GM12875 (cell line): Measurements from ENCODE around the gene TLR3.

ENCODE experiments used
- H3K4me3 ChIP-seq: one replicate; pipeline ENCODE4 v1.5.1; 2011; ENCODE audit warnings: low read depth, low read length, control low read depth
- TF ChIP-seq, protein P1 (sequence below): IDR thresholded peaks from 2 replicates; pipeline ENCODE4 v1.5.1; 2011; ENCODE audit warnings: low read depth, mild to moderate bottlenecking, control low read depth, inconsistent platforms, low read length, moderate library complexity, borderline replicate concordance; ENCODE audit not compliant: insufficient read depth

Gene TLR3

DNA sequence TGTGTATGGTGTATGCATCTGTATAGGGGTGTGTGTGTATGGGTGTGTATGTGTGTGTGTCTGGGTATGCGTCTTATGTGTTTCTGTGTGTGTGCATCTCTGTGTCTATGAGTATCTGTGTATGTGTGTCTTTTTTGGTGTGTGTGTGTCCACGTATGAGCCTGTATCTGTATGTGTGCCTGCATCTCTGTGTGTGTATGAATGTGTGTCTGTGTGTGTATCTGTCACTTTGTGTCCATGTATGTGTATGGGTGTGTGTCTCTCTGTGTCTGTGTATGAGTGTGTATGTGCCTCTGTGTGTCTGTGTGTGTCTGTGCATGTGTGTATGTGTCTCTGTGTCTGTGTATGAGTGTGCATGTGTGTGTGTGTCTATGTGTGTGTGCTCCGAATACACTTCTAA lies 59.9 kb downstream of the TLR3 start:
- no peak overlapping the region for H3K4me3 ChIP-seq
- TF ChIP-seq, protein P1, sequence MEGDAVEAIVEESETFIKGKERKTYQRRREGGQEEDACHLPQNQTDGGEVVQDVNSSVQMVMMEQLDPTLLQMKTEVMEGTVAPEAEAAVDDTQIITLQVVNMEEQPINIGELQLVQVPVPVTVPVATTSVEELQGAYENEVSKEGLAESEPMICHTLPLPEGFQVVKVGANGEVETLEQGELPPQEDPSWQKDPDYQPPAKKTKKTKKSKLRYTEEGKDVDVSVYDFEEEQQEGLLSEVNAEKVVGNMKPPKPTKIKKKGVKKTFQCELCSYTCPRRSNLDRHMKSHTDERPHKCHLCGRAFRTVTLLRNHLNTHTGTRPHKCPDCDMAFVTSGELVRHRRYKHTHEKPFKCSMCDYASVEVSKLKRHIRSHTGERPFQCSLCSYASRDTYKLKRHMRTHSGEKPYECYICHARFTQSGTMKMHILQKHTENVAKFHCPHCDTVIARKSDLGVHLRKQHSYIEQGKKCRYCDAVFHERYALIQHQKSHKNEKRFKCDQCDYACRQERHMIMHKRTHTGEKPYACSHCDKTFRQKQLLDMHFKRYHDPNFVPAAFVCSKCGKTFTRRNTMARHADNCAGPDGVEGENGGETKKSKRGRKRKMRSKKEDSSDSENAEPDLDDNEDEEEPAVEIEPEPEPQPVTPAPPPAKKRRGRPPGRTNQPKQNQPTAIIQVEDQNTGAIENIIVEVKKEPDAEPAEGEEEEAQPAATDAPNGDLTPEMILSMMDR: no peak

DNA sequence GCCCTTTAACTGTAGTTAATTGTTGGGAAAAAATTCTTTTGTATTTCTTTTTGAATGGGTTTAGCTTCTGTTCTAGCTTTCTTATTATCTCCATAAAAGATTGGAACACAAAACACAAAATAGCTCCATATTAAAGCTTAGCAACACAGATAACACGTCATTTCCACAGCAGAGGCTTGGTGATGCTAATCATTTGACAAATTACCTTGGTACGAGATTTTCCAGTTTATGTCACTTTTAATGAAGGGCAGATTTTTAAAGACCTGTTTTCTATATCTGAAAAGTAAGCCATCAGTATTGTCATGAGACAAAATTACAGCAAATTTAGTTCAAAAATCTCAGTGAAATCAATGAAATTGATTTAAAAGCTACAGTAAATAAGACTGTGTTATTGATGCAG lies 63.0 kb downstream of the TLR3 start:
- TF ChIP-seq, protein P1: no peak
- H3K4me3 ChIP-seq: no peak overlapping the region

DNA sequence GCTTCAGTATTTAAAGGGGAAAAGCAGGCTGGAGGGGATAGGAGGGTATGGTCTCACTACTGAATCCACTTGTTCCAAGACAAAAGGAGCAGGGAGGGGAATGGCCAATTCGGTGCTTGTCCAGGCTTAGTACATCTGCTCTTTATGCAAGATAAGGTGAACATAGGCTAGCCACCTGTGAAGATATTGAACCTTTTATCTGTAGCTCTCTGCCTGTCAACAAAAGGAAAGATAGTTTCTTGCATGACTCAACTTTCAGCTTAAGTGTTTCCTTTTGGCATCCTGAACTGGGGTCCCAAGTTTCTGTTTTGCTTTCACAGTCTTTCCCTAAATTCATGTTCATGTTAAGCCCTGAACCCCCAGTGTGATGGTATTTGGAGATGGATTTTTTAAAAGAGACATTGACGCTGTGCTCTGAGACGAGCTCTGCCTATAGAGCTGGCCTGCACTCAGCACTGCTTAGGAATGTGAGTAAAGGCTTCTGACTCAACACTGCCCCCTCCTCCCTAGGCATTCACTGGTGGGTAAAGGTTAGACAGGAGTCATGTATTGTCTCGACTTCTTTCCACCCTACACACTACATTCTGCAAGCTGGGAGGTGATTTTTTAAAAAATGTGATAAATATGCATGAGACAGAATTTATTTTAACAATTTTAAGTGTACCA lies 63.8 kb downstream of the TLR3 start:
- TF ChIP-seq, protein P1: peak; percentile 17; the same call in 1 of the 2 replicates
- no peak overlapping the region for H3K4me3 ChIP-seq

DNA sequence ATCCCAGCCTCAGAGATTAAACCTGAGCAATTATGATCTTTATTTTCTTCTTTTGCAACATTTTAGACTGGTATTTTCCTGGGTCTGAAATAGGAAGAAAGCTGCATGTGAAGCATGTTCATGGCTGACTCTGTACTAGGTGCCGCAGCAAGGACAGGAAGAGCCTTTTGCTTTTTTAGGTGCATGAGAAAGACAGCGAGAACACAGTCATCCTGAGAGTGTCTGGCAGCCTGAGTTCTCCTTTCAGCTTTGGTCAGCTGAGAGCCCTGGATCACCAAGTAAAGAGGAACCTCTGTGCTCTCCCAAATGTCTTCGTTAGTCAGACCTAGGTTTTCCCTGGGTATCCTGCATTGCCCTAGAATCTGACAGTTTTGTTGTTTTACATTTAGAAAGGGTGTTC lies 65.3 kb downstream of the TLR3 start:
- no peak overlapping the region for H3K4me3 ChIP-seq
- TF ChIP-seq, protein P1: no peak

DNA sequence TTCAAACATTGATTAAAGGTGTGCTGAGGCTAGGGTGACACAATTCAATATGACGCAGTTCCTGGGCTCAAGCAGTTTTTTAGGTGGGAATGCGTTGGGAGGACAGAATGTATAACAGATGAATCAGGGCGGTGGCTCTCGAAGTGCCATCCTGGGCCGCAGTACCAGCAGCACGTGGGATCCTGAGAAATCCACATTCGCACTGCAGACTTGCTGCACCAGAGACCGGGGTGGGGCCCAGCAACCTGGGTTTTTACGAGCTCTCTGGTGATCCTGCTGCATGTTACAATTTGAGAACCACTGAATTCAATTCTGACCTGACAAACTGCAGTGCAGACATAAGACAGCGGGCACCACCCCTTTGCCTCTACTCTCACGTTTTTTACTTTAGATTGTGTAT lies 65.9 kb downstream of the TLR3 start:
- TF ChIP-seq, protein P1: no peak
- H3K4me3 ChIP-seq: no peak overlapping the region

DNA sequence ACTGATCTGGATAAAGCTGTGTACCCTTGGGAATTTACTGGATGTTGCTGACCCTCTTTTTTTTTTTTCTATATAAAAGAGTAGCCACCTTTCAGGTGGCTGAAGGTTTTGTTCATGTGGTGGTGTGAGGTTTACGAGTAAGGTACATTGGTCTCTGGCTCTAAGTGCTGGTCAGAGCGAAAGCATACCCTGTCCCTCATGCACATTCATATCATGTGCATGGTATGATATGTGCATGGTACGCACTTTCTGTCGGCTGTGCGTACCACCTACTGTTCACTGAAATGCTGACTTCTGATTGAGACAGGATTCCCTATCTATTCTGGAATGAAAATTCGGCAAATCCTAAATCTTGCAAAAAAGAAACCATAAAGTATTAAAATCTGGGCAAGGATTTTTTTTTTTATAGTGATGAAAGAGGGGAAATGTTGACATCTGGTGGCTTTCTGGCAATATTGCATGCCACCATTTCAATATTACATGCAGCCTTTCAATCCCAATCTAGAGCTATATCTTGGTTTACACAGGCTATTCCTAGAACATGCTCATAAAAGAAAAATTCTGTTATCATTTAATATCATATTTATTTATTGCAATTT lies 68.3 kb downstream of the TLR3 start:
- TF ChIP-seq, protein P1: peak; percentile 40; the same call in 1 of the 2 replicates
- H3K4me3 ChIP-seq: no peak overlapping the region
